KMS-11 (cell line): ENCODE measurements around the gene EXPH5.

Source experiments
- H2AFZ ChIP-seq: fragments of 200-600 bp; sonication (generic); 2 replicates; pipeline ENCODE4 v1.6.1; 2016; ENCODE audit warnings: antibody characterized with exemption, mixed run types, low read depth
- H3K27ac ChIP-seq: fragments of 200-600 bp; sonication (generic); 2 replicates; pipeline ENCODE4 v1.6.1; 2016; ENCODE audit warnings: mild to moderate bottlenecking, mixed run types
- H3K27me3 ChIP-seq: fragments of 200-600 bp; sonication (generic); 2 replicates; pipeline ENCODE4 v1.6.1; 2017; ENCODE audit warnings: mild to moderate bottlenecking, low read depth, mixed run types, moderate library complexity; ENCODE audit not compliant: insufficient read depth
- H3K36me3 ChIP-seq: fragments of 200-600 bp; sonication (generic); 2 replicates; pipeline ENCODE4 v1.6.1; 2017; ENCODE audit warnings: mild to moderate bottlenecking, mixed run types; ENCODE audit not compliant: insufficient read depth
- H3K4me1 ChIP-seq: fragments of 200-600 bp; sonication (generic); 2 replicates; pipeline ENCODE4 v1.6.1; 2016; ENCODE audit warnings: mild to moderate bottlenecking, low read depth, mixed run types; ENCODE audit not compliant: poor library complexity, severe bottlenecking
- H3K4me2 ChIP-seq: fragments of 200-600 bp; sonication (generic); 2 replicates; pipeline ENCODE4 v1.7.0; 2016; ENCODE audit warnings: mild to moderate bottlenecking, mixed run types
- H3K4me3 ChIP-seq: fragments of 200-600 bp; sonication (generic); IDR thresholded peaks from 2 replicates; pipeline ENCODE4 v1.6.1; 2017; ENCODE audit warnings: low read depth, low read length, mixed read lengths; ENCODE audit not compliant: insufficient read depth
- H3K79me2 ChIP-seq: fragments of 200-600 bp; sonication (generic); 2 replicates; pipeline ENCODE4 v1.6.1; 2016; ENCODE audit warnings: low read depth, mixed run types; ENCODE audit not compliant: insufficient read depth
- H3K9ac ChIP-seq: fragments of 200-600 bp; sonication (generic); 2 replicates; pipeline ENCODE4 v1.6.1; 2016; ENCODE audit warnings: mild to moderate bottlenecking, mixed run types
- H4K20me1 ChIP-seq: fragments of 200-600 bp; sonication (generic); 2 replicates; pipeline ENCODE4 v1.6.1; 2016; ENCODE audit warnings: mild to moderate bottlenecking, mixed run types; ENCODE audit not compliant: insufficient read depth
- CTCF ChIP-seq: fragments of 200-600 bp; sonication (generic); conservative IDR thresholded peaks from 2 replicates; pipeline ENCODE4 v1.6.1; 2017; ENCODE audit warnings: low read depth, mild to moderate bottlenecking, antibody characterized with exemption, low read length, moderate library complexity, mixed read lengths

EXPH5 gene

GRCh38 chr11:108569896-108570295 lies 23.7 kb downstream of the EXPH5 start:
- H4K20me1 ChIP-seq, result no peaks in the 10 kb centered on the region
- TF ChIP-seq CTCF, result no peak
- H3K27ac ChIP-seq, result no peak overlapping the region
- no peaks in the 10 kb centered on the region for H3K79me2 ChIP-seq
- H2AFZ ChIP-seq, result no peak overlapping the region
- no peaks in the 10 kb centered on the region for H3K4me1 ChIP-seq
- no peaks in the 10 kb centered on the region for H3K36me3 ChIP-seq
- no peak overlapping the region for H3K9ac ChIP-seq
- no peaks in the 10 kb centered on the region for H3K27me3 ChIP-seq
- no peak overlapping the region for H3K4me2 ChIP-seq
- no peak overlapping the region for H3K4me3 ChIP-seq

GRCh38 chr11:108568195-108568858 lies 25.2 kb downstream of the EXPH5 start:
- H4K20me1 ChIP-seq, result no peaks in the 10 kb centered on the region
- H3K4me3 ChIP-seq, result no peak overlapping the region
- H3K4me2 ChIP-seq, result no peak overlapping the region
- no peak overlapping the region for H3K9ac ChIP-seq
- H3K27me3 ChIP-seq, result no peaks in the 10 kb centered on the region
- no peak for TF ChIP-seq CTCF
- H3K36me3 ChIP-seq, result no peaks in the 10 kb centered on the region
- H3K79me2 ChIP-seq, result no peaks in the 10 kb centered on the region
- H2AFZ ChIP-seq, result no peak overlapping the region
- H3K4me1 ChIP-seq, result no peaks in the 10 kb centered on the region
- H3K27ac ChIP-seq, result no peak overlapping the region

GRCh38 chr11:108565653-108566052 lies 27.9 kb downstream of the EXPH5 start:
- H3K4me1 ChIP-seq, result no peaks in the 10 kb centered on the region

GRCh38 chr11:108562746-108563581 lies 30.6 kb downstream of the EXPH5 start:
- Histone ChIP-seq H3K79me2 (no peaks in the 10 kb centered on the region), H3K4me1 (peaks cover 7% of the 10 kb centered on the region)

More at GRCh38 chr11:108565653-108566052, 27.9 kb downstream of the EXPH5 start:
- Histone ChIP-seq H3K4me3 (no peak overlapping the region), H3K27ac (no peak overlapping the region), H3K27me3 (no peaks in the 10 kb centered on the region), H4K20me1 (no peaks in the 10 kb centered on the region), H2AFZ (no peak overlapping the region), H3K9ac (no peak overlapping the region), H3K36me3 (no peaks in the 10 kb centered on the region), H3K79me2 (no peaks in the 10 kb centered on the region), H3K4me2 (no peak overlapping the region)
- TF ChIP-seq CTCF, result no peak

More at GRCh38 chr11:108562746-108563581, 30.6 kb downstream of the EXPH5 start:
- Histone ChIP-seq H3K27me3 (no peaks in the 10 kb centered on the region), H2AFZ (no peak overlapping the region), H3K4me2 (no peak overlapping the region), H3K9ac (no peak overlapping the region), H3K27ac (no peak overlapping the region), H4K20me1 (no peaks in the 10 kb centered on the region), H3K4me3 (no peak overlapping the region), H3K36me3 (no peaks in the 10 kb centered on the region)
- no peak for TF ChIP-seq CTCF
